Upper lobe of left lung (tissue), 4 donors: ENCODE measurements around the gene EMSY.

Experiments
- CTCF ChIP-seq, 6 experiments: fragments of 450-650 bp in 4 of 6; fragments of 200-600 bp in 2 of 6; sonication (generic) in 2 of 6; IDR thresholded peaks; one replicate each; pipeline ENCODE4 v1.5.1; 2016 to 2019; ENCODE audit warnings: antibody characterized with exemption in 6 of 6
- POLR2A ChIP-seq, 4 donors: fragments of 450-650 bp; IDR thresholded peaks; one replicate each; pipeline ENCODE4 v1.5.1; 2016 to 2017; ENCODE audit warnings: antibody characterized with exemption in 4 of 4, mild to moderate bottlenecking in 2 of 4
- POLR2AphosphoS5 ChIP-seq, 2 donors: sonication (generic); formaldehyde crosslinking; IDR thresholded peaks; one replicate each; pipeline ENCODE4 v1.5.1; 2017; ENCODE audit warnings: antibody characterized with exemption in 2 of 2

GRCh38 chr11:76566811-76567210 is 122.0 kb downstream of the EMSY start:
- TF ChIP-seq CTCF (IDR thresholded peaks at IDR 0.05): no peak
- no peak for TF ChIP-seq POLR2A (IDR thresholded peaks at IDR 0.05)
- TF ChIP-seq POLR2AphosphoS5 (IDR thresholded peaks at IDR 0.05): no peak
